ENCODE data around the gene HOXB9. TPM values are rescaled to one million over a fixed set of nuclear protein-coding genes. Genes with fewer than 3 reads are reported as not detected.

The HOXB9 gene
- 7.5 to 8.8 TPM (median 8.6 TPM) in 5 replicates for total RNA-seq (2022; extraction: Qiagen RNA extraction; ENCODE audit: low read depth)

DNA sequence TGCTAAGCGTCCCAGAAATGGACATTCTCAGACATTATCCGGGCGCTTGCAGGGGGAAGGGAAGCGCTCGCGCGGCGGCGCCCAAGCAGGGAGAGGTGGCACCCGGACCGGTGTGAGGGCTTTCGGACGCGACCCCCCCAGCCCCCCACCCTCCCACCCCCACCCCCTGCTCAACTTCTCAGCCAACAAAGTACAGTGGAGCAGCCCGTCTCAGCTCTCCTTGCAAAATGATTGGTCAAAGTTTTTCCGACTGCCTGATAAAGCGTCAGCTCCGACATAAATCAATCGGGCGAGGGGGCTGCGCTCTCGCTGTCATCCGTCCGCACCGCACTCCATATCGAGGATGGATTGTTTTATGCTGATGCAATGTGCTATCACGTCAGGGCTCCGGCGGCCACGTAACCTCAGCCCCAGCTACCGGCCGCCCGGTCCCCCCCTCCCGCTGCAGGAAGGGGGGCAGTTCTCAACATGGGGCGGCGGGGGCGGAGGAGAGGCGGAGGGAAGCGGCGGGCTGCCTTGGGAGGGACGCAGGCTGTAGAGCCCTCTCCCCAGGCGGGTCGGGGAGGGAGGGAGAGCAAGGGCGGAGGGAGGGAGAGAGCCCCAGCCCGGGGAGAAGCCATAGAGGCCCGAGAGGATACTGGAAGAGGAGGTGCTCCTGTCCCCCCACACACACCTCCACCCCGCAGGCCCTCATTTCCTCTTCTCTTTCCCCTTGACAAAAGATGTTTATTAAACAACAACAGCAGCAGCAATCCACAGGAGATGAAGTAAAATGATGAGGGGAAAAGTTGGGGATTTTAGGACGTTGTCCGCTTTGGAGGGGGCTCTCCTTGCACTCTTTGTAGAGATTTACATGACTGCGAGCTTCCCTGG is at the start of gene HOXB9:
TSS of gene HOXB9 (minus strand) at position 114 of the 873 bp plus-strand sequence. CDS start at position 25, 89 bp downstream.

DNA sequence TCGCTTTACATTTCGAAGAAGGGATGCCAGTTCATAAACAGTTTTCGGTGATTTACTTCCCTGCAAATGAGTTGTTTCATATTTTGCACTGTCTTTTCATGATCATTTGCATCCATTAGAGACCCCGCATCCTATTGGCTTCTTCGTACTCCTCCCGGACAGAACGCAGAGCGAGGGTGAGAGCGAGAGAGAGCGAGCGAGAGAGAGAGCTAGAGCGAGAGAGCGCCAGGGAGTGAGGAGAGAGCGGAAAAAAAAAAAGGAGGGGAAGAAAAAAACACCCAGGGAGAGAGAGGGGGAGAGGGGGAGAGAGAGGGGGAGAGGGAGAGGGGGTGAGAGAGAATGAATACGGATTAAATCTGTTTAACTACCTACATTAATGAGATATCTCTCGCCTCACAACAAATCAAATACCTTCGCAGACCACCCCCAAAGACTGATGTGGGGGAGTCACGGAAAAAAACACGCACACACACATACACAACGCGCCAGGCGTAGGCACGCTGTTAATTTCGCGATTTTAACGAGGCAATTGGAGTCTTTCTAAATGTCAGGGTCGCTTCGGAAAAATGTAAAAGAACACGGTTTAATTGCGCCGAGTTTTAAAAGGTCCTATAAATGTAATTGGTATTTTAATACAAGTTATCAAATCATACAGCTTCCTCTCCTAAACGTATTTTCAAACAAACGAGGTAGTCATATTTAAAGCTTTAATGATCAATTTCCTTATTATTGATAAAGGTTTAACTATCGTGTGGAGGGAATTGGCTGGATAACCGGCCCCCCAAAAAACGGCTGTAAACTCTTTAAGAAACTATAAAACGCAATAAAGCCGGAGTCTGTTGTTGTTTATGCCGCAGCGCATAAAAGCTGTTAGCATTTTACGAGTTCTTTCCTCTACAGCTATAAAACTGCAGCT is 10.9 kb downstream of the HOXB9 start, which contains the start of gene HOXB8:
TSS of gene HOXB8 (minus strand) at position 246 of the 916 bp plus-strand sequence. CDS start 588 bp downstream, outside the sequence.

GRCh38 chr17:48610282-48611211 is 15.6 kb downstream of the HOXB9 start, which contains the start of gene HOXB7:
Gene HOXB7 (minus strand): TSS chr17:48611017. CDS start chr17:48610918, 99 bp downstream.

DNA sequence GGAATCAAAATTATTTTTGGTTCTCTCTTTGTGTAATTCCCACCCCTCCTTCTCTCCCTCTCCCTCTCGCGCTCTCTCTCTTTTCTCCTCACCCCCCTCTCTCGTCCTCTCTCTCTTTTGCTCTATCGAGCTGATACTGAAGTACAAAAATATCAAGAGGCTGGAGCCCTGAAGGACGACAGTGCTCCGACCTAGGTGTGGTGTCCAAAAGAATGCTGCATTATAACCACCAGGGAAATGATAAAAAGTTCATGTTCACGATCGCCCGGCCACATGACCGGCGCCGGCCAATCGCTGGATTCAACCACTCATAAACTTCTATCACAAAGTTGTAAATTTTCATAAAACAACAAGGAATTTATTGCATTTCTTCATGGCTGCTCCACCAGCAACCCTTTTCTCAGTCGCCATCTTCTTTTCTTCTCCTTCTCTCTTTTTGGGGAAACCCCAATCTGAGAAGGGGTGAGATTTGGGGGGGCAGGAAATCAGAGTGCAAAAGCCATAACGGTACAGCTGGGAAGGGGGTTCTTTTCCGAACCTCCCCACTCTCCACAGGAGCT is 21.3 kb downstream of the HOXB9 start, which contains the start of gene HOXB6:
TSS of gene HOXB6 (minus strand) at position 217 of the 560 bp plus-strand sequence. CDS start 6,836 bp downstream, outside the sequence.

GRCh38 chr17:48593126-48593829 is 32.9 kb downstream of the HOXB9 start, which contains the start of gene HOXB5:
Gene HOXB5 (minus strand): TSS chr17:48593779. CDS start chr17:48593682, 97 bp downstream.

DNA sequence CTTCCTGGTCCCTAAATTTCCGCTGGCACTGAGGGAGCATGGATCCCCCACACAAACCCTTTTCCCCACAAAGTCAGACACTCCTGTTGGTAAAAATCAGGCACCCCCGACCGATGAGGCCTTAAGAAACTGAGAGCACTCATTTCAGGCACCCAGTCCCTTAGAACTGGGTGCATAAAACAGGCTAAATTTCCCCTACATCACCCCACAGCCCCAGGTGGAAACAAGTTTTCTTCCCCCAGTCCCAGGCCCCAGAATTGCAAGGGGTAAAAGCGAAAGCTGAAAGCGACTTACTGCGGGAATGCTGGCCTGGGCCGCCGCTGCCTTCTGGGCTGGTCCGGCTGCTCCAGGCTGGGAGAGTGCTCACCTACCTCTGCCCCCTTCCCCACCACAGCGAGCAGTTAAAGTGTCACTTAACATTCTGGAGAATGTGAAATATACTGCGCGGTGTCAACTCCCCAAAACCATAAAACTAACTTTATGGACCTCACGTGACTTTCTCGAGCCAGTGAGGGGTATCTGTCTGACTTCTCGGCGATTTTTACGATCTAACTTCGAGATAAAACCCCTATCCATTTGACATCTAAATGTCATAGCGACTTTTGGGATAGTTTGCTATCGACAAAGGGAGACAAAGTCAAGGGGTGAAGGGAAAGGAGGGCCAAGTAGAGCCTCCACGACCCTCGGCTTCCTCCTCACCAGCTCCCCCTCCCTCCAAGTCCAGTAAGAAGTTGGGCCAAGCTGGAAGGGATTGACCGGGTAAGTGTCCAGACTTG is 36.1 kb downstream of the HOXB9 start, which contains the start of gene HOXB3:
TSS of gene HOXB3 (minus strand) at position 411 of the 776 bp plus-strand sequence. CDS start 37,767 bp downstream, outside the sequence.

GRCh38 chr17:48577946-48578615 is 48.1 kb downstream of the HOXB9 start, which contains the start of gene HOXB4:
Gene HOXB4 (minus strand): TSS chr17:48578350. CDS start chr17:48578319, 31 bp downstream.

Other genes starting within 250 kb of the HOXB9 start
- gene SKAP1, start 196.1 kb downstream of the HOXB9 start, total RNA-seq (2022; extraction: Qiagen RNA extraction; ENCODE audit: low read depth) = 0.08 TPM in 1 of 5 replicates, not detected in the others
- gene HOXB1, start 95.3 kb downstream of the HOXB9 start, total RNA-seq (2022; extraction: Qiagen RNA extraction; ENCODE audit: low read depth) = not detected in 5 replicates
- 0.43 to 1.1 TPM (median 0.53 TPM) in 5 replicates for gene HOXB2, start 81.2 kb downstream of the HOXB9 start, total RNA-seq (2022; extraction: Qiagen RNA extraction; ENCODE audit: low read depth)
- 0.09 to 0.15 TPM (median 0.12 TPM) in 3 of 5 replicates, not detected in the others for gene HOXB4, start 48.0 kb downstream of the HOXB9 start, total RNA-seq (2022; extraction: Qiagen RNA extraction; ENCODE audit: low read depth)
- gene HOXB3, start 36.1 kb downstream of the HOXB9 start, total RNA-seq (2022; extraction: Qiagen RNA extraction; ENCODE audit: low read depth) = 3.9 to 6.7 TPM (median 4.8 TPM) in 5 replicates
- gene HOXB5, start 32.6 kb downstream of the HOXB9 start, total RNA-seq (2022; extraction: Qiagen RNA extraction; ENCODE audit: low read depth) = 1.5 to 2.9 TPM (median 2.5 TPM) in 5 replicates
- 4.0 to 6.9 TPM (median 5.4 TPM) in 5 replicates for gene HOXB6, start 21.4 kb downstream of the HOXB9 start, total RNA-seq (2022; extraction: Qiagen RNA extraction; ENCODE audit: low read depth)
- gene HOXB7, start 15.3 kb downstream of the HOXB9 start, total RNA-seq (2022; extraction: Qiagen RNA extraction; ENCODE audit: low read depth) = 31.1 to 41.0 TPM (median 33.2 TPM) in 5 replicates
- gene HOXB8, start 11.1 kb downstream of the HOXB9 start, total RNA-seq (2022; extraction: Qiagen RNA extraction; ENCODE audit: low read depth) = 7.8 to 12.5 TPM (median 10.2 TPM) in 5 replicates
- gene PRAC1, start 96.2 kb upstream of the HOXB9 start, total RNA-seq (2022; extraction: Qiagen RNA extraction; ENCODE audit: low read depth) = not detected in 5 replicates
- gene PRAC2, start 96.8 kb upstream of the HOXB9 start, total RNA-seq (2022; extraction: Qiagen RNA extraction; ENCODE audit: low read depth) = not detected in 5 replicates
- gene HOXB13, start 102.4 kb upstream of the HOXB9 start, total RNA-seq (2022; extraction: Qiagen RNA extraction; ENCODE audit: low read depth) = 1.6 to 2.4 TPM (median 2.2 TPM) in 5 replicates
- 0.48 to 0.97 TPM (median 0.71 TPM) in 5 replicates for gene TTLL6, start 190.9 kb upstream of the HOXB9 start, total RNA-seq (2022; extraction: Qiagen RNA extraction; ENCODE audit: low read depth)
- 65.4 to 93.9 TPM (median 72.0 TPM) in 5 replicates for gene CALCOCO2, start 204.7 kb upstream of the HOXB9 start, total RNA-seq (2022; extraction: Qiagen RNA extraction; ENCODE audit: low read depth)